CD14-positive monocyte (primary cell): ENCODE results near the gene LRRC7. TPM values are rescaled to one million over a fixed set of nuclear protein-coding genes. Genes with fewer than 3 reads are reported as not detected.

Experiments
- DNase-seq, 3 donors: peaks; one replicate each; pipeline ENCODE4 v3.0.0-alpha.2; 2011 to 2022
- H2AFZ ChIP-seq: 2 replicates; pipeline ENCODE4 v1.6.0; 2012; ENCODE audit warnings: mild to moderate bottlenecking, low read depth, low read length, inconsistent platforms; ENCODE audit not compliant: insufficient read depth, poor library complexity, severe bottlenecking
- H3K27ac ChIP-seq, 2 donors: 1 replicate in 1 of 2; 2 replicates in 1 of 2; pipeline ENCODE4 v1.5.1; 2012 to 2013; ENCODE audit warnings: low read length in 2 of 2, control low read depth in 1 of 2, inconsistent platforms in 1 of 2, low read depth in 1 of 2, mild to moderate bottlenecking in 1 of 2
- H3K27me3 ChIP-seq, 2 donors: one replicate each; pipeline versions ENCODE4 v1.6.0 to v1.6.1; 2011 to 2013; ENCODE audit warnings: low read length in 2 of 2; ENCODE audit not compliant: control insufficient read depth in 2 of 2, insufficient read depth in 2 of 2
- H3K36me3 ChIP-seq, 2 donors: replicated peaks in 1 of 2; 1 replicate in 1 of 2; 2 replicates in 1 of 2; pipeline versions ENCODE4 v1.5.1 to v1.6.1; 2012 to 2013; ENCODE audit warnings: low read length in 2 of 2, control low read depth in 1 of 2, inconsistent platforms in 1 of 2, mild to moderate bottlenecking in 1 of 2; ENCODE audit not compliant: insufficient read depth in 2 of 2, control insufficient read depth in 1 of 2
- H3K4me1 ChIP-seq, 2 donors: 1 replicate in 1 of 2; 2 replicates in 1 of 2; pipeline versions ENCODE4 v1.5.1 to v1.6.1; 2012 to 2013; ENCODE audit warnings: low read length in 2 of 2, control low read depth in 1 of 2, inconsistent platforms in 1 of 2, mild to moderate bottlenecking in 1 of 2, moderate library complexity in 1 of 2; ENCODE audit not compliant: insufficient read depth in 2 of 2, control insufficient read depth in 1 of 2
- H3K4me2 ChIP-seq: replicated peaks from 2 replicates; pipeline ENCODE3; 2012; ENCODE audit warnings: low read length, moderate library complexity, mild to moderate bottlenecking; ENCODE audit not compliant: poor library complexity, severe bottlenecking; ENCODE audit errors: extremely low read depth
- H3K4me3 ChIP-seq, 3 experiments: fragments of 200-600 bp in 1 of 3; sonication (generic) in 1 of 3; replicated peaks in 1 of 3; 1 replicate in 2 of 3; 2 replicates in 1 of 3; pipeline ENCODE4 v1.5.1; 2011 to 2013; ENCODE audit warnings: low read length in 3 of 3, mild to moderate bottlenecking in 3 of 3, control low read depth in 2 of 3, low read depth in 2 of 3, inconsistent platforms in 1 of 3, moderate library complexity in 1 of 3
- H3K79me2 ChIP-seq: 2 replicates; pipeline ENCODE4 v1.6.0; 2012; ENCODE audit warnings: mild to moderate bottlenecking, control low read depth, inconsistent platforms, low read length, moderate library complexity; ENCODE audit not compliant: insufficient read depth
- H3K9ac ChIP-seq: 2 replicates; pipeline ENCODE4 v1.6.0; 2017; ENCODE audit warnings: low read length, mild to moderate bottlenecking; ENCODE audit not compliant: insufficient read depth, poor library complexity, severe bottlenecking
- H3K9me3 ChIP-seq, 2 donors: replicated peaks in 1 of 2; 1 replicate in 1 of 2; 2 replicates in 1 of 2; pipeline versions ENCODE4 v1.5.1 to v1.6.1; 2012 to 2013; ENCODE audit warnings: low read length in 2 of 2, control low read depth in 1 of 2; ENCODE audit not compliant: control insufficient read depth in 1 of 2, insufficient read depth in 1 of 2
- H4K20me1 ChIP-seq: 2 replicates; pipeline ENCODE4 v1.6.0; 2012; ENCODE audit warnings: mild to moderate bottlenecking, low read length, control low read depth, moderate library complexity; ENCODE audit not compliant: insufficient read depth
- H3K27ac Mint-ChIP-seq, 7 donors: one replicate each; pipeline ENCODE4 v1.8.0; 2020; ENCODE audit warnings: mild to moderate bottlenecking in 7 of 7, mixed read lengths in 7 of 7, moderate library complexity in 6 of 7, inconsistent platforms in 2 of 7
- H3K27me3 Mint-ChIP-seq, 3 donors: one replicate each; pipeline ENCODE4 v1.8.0; 2021 to 2022; ENCODE audit warnings: low read depth in 3 of 3, mild to moderate bottlenecking in 3 of 3, mixed read lengths in 3 of 3, moderate library complexity in 3 of 3, inconsistent platforms in 1 of 3
- H3K36me3 Mint-ChIP-seq, 2 donors: one replicate each; pipeline ENCODE4 v1.8.0; 2020; ENCODE audit warnings: mixed read lengths in 2 of 2, inconsistent platforms in 1 of 2, mild to moderate bottlenecking in 1 of 2
- H3K4me1 Mint-ChIP-seq: one replicate; pipeline ENCODE4 v1.8.0; 2020; ENCODE audit warnings: mild to moderate bottlenecking, mixed read lengths
- H3K4me3 Mint-ChIP-seq, 2 donors: one replicate each; pipeline ENCODE4 v1.8.0; 2020; ENCODE audit warnings: mild to moderate bottlenecking in 2 of 2, mixed read lengths in 2 of 2, moderate library complexity in 1 of 2
- H3K9me3 Mint-ChIP-seq, 7 donors: one replicate each; pipeline ENCODE4 v1.8.0; 2020 to 2022; ENCODE audit warnings: mixed read lengths in 7 of 7, mild to moderate bottlenecking in 6 of 7, moderate library complexity in 6 of 7, inconsistent platforms in 2 of 7
- CTCF ChIP-seq: fragments of 200-600 bp; IDR thresholded peaks from one replicate; pipeline ENCODE4 v1.8.0; 2022; ENCODE audit warnings: antibody characterized with exemption, mild to moderate bottlenecking
- WGBS: methylation state at CpG from one replicate; pipeline ENCODE4 v1.1.5; 2013; ENCODE audit warnings: missing lambda C conversion rate; ENCODE audit not compliant: insufficient coverage; 5-methylcytosine and 5-hydroxymethylcytosine counted together
- intact Hi-C, 2 donors: fragments of 100-400 bp; cut with micrococcal nuclease; formaldehyde crosslinking; loops; one replicate each; pipeline versions ENCODE4 v1.15.0 to v1.15.1; 2023
- polyA plus RNA-seq, 3 donors: library from polyadenylated mRNA; depleted of rRNA in 1 of 3; unstranded in 2 of 3; stranded (reverse) in 1 of 3; fragments of 300-500 nt in 2 of 3; fragments of >200 nt in 1 of 3; fragmentation: Illumina TruSeq in 2 of 3; gene quantifications; 1 replicate in 2 of 3; 2 replicates in 1 of 3; pipeline ENCODE4 v1.2.3, GENCODE V29; 2012 to 2021

Gene LRRC7
- polyA plus RNA-seq, 3 donors: not detected

DNA sequence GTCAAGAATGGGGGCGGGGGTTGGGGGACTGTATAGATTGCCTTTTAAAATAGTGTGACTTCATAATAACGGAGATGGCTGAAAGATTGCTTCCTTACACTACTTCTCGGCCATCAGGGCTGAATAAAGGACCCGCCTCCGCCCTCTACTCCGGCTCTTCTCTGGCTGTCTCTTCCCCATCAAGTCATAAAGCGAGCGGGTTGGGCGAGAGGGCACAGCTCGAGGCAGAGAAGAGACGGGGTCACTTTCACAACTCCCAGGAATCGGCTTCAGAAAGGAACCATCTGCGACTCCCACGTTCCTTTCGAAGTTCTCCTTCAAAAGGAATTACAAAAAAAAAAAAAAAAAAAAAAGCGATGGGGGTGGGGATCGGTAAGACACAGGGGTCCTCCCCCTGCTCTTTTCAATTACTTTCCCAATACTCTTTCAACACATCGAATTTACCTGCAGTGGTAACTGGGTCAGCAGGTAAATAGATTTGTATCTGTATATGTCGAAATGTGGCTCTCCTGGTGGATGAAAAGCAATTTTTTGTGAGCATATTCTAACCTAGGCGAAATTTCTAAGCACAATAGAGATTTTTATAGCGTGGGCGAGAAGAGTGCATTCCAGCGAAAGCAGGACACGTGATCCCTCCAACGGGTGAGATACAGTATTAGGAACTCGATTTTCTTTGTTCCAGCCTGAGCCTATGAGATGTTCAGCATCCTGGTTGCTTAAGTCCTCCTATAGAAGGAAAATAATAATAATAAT lies 2.0 kb downstream of the LRRC7 start:
- Histone ChIP-seq H3K9ac (no peak overlapping the region), H4K20me1 (no peaks in the 10 kb centered on the region), H3K4me2 (no peak overlapping the region), H3K79me2 (no peaks in the 10 kb centered on the region), H3K4me1 (no peaks in the 10 kb centered on the region), H3K36me3 (no peaks in the 10 kb centered on the region), H3K27me3 (peaks cover 47 to 69% of the 10 kb centered on the region in 2 donors), H3K27ac (no peak overlapping the region), H3K9me3 (peaks cover 0 to 10% of the 10 kb centered on the region in 2 donors), H3K4me3 (no peak overlapping the region), H2AFZ (no peak overlapping the region)
- no peak overlapping the region for H3K27ac Mint-ChIP-seq
- peaks cover 2 to 9% of the 10 kb centered on the region in 2 donors for H3K36me3 Mint-ChIP-seq
- no peak for DNase-seq
- no peak for TF ChIP-seq CTCF
- peaks cover 0 to 11% (median 3%) of the 10 kb centered on the region in 7 donors for H3K9me3 Mint-ChIP-seq
- intact Hi-C loops: no loop called here
- WGBS: 20% methylated on average over 6 of the region's 26 CpGs
- peak overlapping the region in 1 of 2 donors; percentile 89 for H3K4me3 Mint-ChIP-seq
- H3K4me1 Mint-ChIP-seq: peaks cover 22% of the 10 kb centered on the region
- peaks cover 51 to 66% (median 53%) of the 10 kb centered on the region in 3 donors for H3K27me3 Mint-ChIP-seq

DNA sequence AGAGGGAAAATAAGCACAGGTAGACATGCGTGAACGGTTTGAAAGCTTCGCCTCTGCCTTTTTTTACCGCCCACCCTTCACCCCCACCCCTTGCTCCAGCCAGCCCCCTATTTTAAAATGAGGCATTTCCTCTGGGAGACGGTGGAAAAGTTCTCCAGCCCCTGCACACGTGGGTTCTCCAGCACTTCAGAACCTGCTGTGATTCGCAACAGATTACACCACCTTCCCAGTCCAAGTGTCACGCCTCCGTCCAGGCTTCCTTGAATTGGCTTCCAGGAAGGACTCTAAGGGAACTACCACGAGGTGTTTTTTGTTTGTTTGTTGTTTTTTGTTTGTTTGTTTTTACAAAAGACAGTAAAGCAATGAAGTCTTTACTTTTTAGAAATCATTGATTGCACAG lies 2.6 kb downstream of the LRRC7 start:
- Histone ChIP-seq H3K4me3 (no peak overlapping the region), H3K9me3 (peaks cover 0 to 10% of the 10 kb centered on the region in 2 donors), H3K27ac (no peak overlapping the region), H3K4me1 (no peaks in the 10 kb centered on the region), H4K20me1 (no peaks in the 10 kb centered on the region), H3K9ac (no peak overlapping the region), H3K27me3 (peaks cover 46 to 63% of the 10 kb centered on the region in 2 donors), H3K36me3 (no peaks in the 10 kb centered on the region), H2AFZ (no peak overlapping the region), H3K79me2 (no peaks in the 10 kb centered on the region), H3K4me2 (no peak overlapping the region)
- Mint-ChIP-seq H3K27ac (no peak overlapping the region), H3K9me3 (peaks cover 0 to 11% (median 3%) of the 10 kb centered on the region in 7 donors), H3K36me3 (peaks cover 2 to 9% of the 10 kb centered on the region in 2 donors), H3K4me3 (peak overlapping the region in 1 of 2 donors; percentile 83), H3K27me3 (peaks cover 48 to 63% (median 53%) of the 10 kb centered on the region in 3 donors), H3K4me1 (peaks cover 22% of the 10 kb centered on the region)
- WGBS: 40% methylated on average over 1 of the region's 10 CpGs
- DNase-seq: no peak
- TF ChIP-seq CTCF: no peak
- intact Hi-C loops: no loop called here
